Caco-2 (cell line): ENCODE measurements around the gene FCAMR. TPM values are rescaled to one million over a fixed set of nuclear protein-coding genes. Genes with fewer than 3 reads are reported as not detected.
A peak's percentile ranks its signal among the peaks of the same experiment; 100 is the strongest.

Source experiments
- BruUV-seq: library from RNA; stranded (reverse); fragments of 400-500 nt; replicated peaks from 2 replicates; lab custom pipeline; 2021; lab: Mats Ljungman, UMichigan
- CTCF ChIA-PET: fragments of 300-600 bp; sonication (Branson Sonifier 250); formaldehyde crosslinking; loops from one replicate; lab custom pipeline; 2022; ENCODE audit warnings: antibody characterized with exemption; lab: Charles Lee
- POLR2A ChIA-PET: fragments of 300-600 bp; sonication (Branson Sonifier 250); formaldehyde crosslinking; loops from one replicate; lab custom pipeline; 2022; ENCODE audit warnings: antibody characterized with exemption; lab: Charles Lee
- DNase-seq, 2 experiments: peaks; one replicate each; pipeline versions ENCODE4 v3.0.0 to v3.0.0-alpha.2; 2020 to 2022
- H3K27me3 ChIP-seq: replicated peaks from 2 replicates; pipeline ENCODE4 v1.6.0; 2011; ENCODE audit warnings: low read length; ENCODE audit not compliant: control insufficient read depth, insufficient read depth
- H3K36me3 ChIP-seq: 2 replicates; pipeline ENCODE4 v1.5.1; 2011; ENCODE audit warnings: low read length; ENCODE audit not compliant: control insufficient read depth, insufficient read depth
- H3K4me1 ChIP-seq: fragments of 250-450 bp; sonication (Bioruptor Pico); 2 replicates; pipeline ENCODE4 v1.5.1; 2020; ENCODE audit warnings: mild to moderate bottlenecking
- H3K4me3 ChIP-seq: 2 replicates; pipeline ENCODE4 v1.5.1; 2011; ENCODE audit warnings: low read depth, mild to moderate bottlenecking, control low read depth, low read length
- H3K9me3 ChIP-seq: fragments of 250-450 bp; sonication (Bioruptor Pico); 2 replicates; pipeline ENCODE4 v1.5.1; 2020; ENCODE audit warnings: mild to moderate bottlenecking, moderate library complexity
- H3K27ac Mint-ChIP-seq: one replicate; pipeline ENCODE4 v1.8.0; 2022; ENCODE audit warnings: mixed read lengths; ENCODE audit not compliant: unreplicated experiment
- H3K27me3 Mint-ChIP-seq: one replicate; pipeline ENCODE4 v1.8.0; 2022; ENCODE audit warnings: mixed read lengths; ENCODE audit not compliant: insufficient read depth, unreplicated experiment
- H3K36me3 Mint-ChIP-seq: one replicate; pipeline ENCODE4 v1.8.0; 2022; ENCODE audit warnings: mild to moderate bottlenecking, mixed read lengths; ENCODE audit not compliant: insufficient read depth, unreplicated experiment
- H3K4me1 Mint-ChIP-seq: one replicate; pipeline ENCODE4 v1.8.0; 2022; ENCODE audit warnings: low read depth, mixed read lengths; ENCODE audit not compliant: unreplicated experiment
- H3K4me3 Mint-ChIP-seq: one replicate; pipeline ENCODE4 v1.8.0; 2022; ENCODE audit warnings: mild to moderate bottlenecking, moderate library complexity, mixed read lengths; ENCODE audit not compliant: unreplicated experiment
- H3K9me3 Mint-ChIP-seq: one replicate; pipeline ENCODE4 v1.8.0; 2022; ENCODE audit warnings: mixed read lengths; ENCODE audit not compliant: unreplicated experiment
- intact Hi-C: fragments of 100-400 bp; cut with micrococcal nuclease; formaldehyde crosslinking; loops from one replicate; pipeline ENCODE4 v1.10.0; 2022; ENCODE audit not compliant: unreplicated experiment
- total RNA-seq: library from RNA; stranded (reverse); gene quantifications from 2 replicates; pipeline ENCODE4 v1.2.3, GENCODE V29; 2022
- TF ChIP-seq, protein P1 (sequence below), 2 experiments: fragments of 200-600 bp in 1 of 2; IDR thresholded peaks; 1 replicate in 1 of 2; 2 replicates in 1 of 2; pipeline versions ENCODE4 v1.5.1 to v1.8.0; 2011 to 2022; ENCODE audit warnings: antibody characterized with exemption in 1 of 2, control low read depth in 1 of 2, inconsistent platforms in 1 of 2, low read depth in 1 of 2, low read length in 1 of 2, mild to moderate bottlenecking in 1 of 2, moderate library complexity in 1 of 2; ENCODE audit not compliant: insufficient read depth in 1 of 2, severe bottlenecking in 1 of 2, unreplicated experiment in 1 of 2

The FCAMR gene
- total RNA-seq, 1 experiment from 2014 or later: 0.18 TPM

DNA sequence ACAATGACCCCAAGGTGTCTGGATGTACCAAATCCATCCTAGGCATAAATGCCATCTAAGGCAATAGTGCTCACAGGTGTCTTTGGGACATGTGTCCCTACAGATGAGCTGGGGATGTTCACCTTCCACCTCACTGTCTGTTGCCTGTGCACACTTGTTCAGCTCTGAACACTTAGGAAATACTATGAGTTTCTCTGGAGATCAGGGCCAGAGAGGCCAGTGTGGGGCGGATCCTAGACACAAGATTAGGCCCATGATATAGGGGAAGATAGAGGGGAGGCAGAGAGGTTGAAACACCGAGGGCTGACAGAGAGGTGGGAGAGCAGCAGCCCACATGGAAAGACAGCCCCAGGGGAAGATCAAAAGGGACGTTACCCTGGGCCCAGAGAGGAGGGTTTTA lies 36.7 kb upstream of the FCAMR start:
- Histone ChIP-seq H3K4me3 (no peak overlapping the region), H3K27me3 (no peaks in the 10 kb centered on the region), H3K4me1 (peaks cover 76% of the 10 kb centered on the region), H3K9me3 (peaks cover 7% of the 10 kb centered on the region; the same call in 1 of the 2 replicates), H3K36me3 (no peaks in the 10 kb centered on the region)
- no peak for DNase-seq
- intact Hi-C loops: loop anchor here (1.0 kb wide), 4 partner anchors 13 to 46 kb away; partner anchors contain the start of gene PFKFB2
- Mint-ChIP-seq H3K36me3 (peaks cover 5% of the 10 kb centered on the region), H3K27me3 (no peaks in the 10 kb centered on the region), H3K4me1 (peaks cover 55% of the 10 kb centered on the region), H3K4me3 (peak overlapping the region; percentile 31), H3K9me3 (peaks cover 9% of the 10 kb centered on the region), H3K27ac (peak overlapping the region; percentile 97)
- TF ChIP-seq, protein P1, sequence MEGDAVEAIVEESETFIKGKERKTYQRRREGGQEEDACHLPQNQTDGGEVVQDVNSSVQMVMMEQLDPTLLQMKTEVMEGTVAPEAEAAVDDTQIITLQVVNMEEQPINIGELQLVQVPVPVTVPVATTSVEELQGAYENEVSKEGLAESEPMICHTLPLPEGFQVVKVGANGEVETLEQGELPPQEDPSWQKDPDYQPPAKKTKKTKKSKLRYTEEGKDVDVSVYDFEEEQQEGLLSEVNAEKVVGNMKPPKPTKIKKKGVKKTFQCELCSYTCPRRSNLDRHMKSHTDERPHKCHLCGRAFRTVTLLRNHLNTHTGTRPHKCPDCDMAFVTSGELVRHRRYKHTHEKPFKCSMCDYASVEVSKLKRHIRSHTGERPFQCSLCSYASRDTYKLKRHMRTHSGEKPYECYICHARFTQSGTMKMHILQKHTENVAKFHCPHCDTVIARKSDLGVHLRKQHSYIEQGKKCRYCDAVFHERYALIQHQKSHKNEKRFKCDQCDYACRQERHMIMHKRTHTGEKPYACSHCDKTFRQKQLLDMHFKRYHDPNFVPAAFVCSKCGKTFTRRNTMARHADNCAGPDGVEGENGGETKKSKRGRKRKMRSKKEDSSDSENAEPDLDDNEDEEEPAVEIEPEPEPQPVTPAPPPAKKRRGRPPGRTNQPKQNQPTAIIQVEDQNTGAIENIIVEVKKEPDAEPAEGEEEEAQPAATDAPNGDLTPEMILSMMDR (IDR thresholded peaks at IDR 0.05; ENCODE audit: insufficient read depth in 1 of 2, low read depth in 1 of 2, low read length in 1 of 2, severe bottlenecking in 1 of 2, unreplicated experiment in 1 of 2): no peak
- ChIA-PET CTCF (interaction anchor here (1.1 kb wide), 1 partner anchor 25 kb away, joined by 4 read pairs; no protein-coding TSS in a partner anchor), POLR2A (interaction anchor here (1.0 to 1.6 kb wide), 3 partner anchors 18 to 46 kb away, joined by 4 to 7 read pairs (median 5); partner anchors contain the start of genes C1orf116 and PFKFB2)
- TSS peak; percentile 87 for BruUV-seq

DNA sequence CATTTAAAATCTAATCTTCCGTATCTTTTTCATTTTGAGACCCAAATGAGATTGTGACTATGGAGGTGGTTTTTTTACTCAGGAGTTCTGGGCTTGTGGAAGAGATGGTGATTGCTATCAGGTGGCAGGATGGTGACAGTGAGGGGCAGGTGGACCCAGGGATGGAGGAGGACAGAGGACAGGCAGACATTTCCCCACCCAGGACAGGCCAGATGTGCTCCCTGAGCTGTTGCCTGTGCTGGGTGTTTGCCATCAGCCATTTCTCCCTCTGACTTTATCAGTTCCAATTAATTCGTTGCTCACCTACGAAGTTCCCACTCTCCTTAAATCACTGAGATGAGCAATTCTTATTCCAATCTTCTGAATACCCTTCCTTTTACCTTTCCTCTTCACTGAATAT lies 35.8 kb upstream of the FCAMR start:
- peaks cover 7% of the 10 kb centered on the region; the same call in 1 of the 2 replicates for H3K9me3 ChIP-seq
- TF ChIP-seq, protein P1 (IDR thresholded peaks at IDR 0.05; ENCODE audit: insufficient read depth in 1 of 2, low read depth in 1 of 2, low read length in 1 of 2, severe bottlenecking in 1 of 2, unreplicated experiment in 1 of 2): no peak
- Mint-ChIP-seq H3K9me3 (peaks cover 9% of the 10 kb centered on the region), H3K4me3 (no peak overlapping the region), H3K27me3 (no peaks in the 10 kb centered on the region), H3K4me1 (peaks cover 63% of the 10 kb centered on the region), H3K27ac (peak overlapping the region; percentile 97), H3K36me3 (peaks cover 5% of the 10 kb centered on the region)
- H3K36me3 ChIP-seq: no peaks in the 10 kb centered on the region
- CTCF ChIA-PET: interaction anchor here (0.8 kb wide), 2 partner anchors 19 to 96 kb away, joined by 3 read pairs; no protein-coding TSS in a partner anchor
- POLR2A ChIA-PET: interaction anchor here (1.2 to 1.6 kb wide), 2 partner anchors 19 to 47 kb away, joined by 4 to 5 read pairs; partner anchors contain the start of gene PFKFB2
- H3K4me1 ChIP-seq: peaks cover 76% of the 10 kb centered on the region
- BruUV-seq: no TSS peak
- intact Hi-C loops: no loop called here
- H3K27me3 ChIP-seq: no peaks in the 10 kb centered on the region
- H3K4me3 ChIP-seq: no peak overlapping the region
- no peak for DNase-seq

DNA sequence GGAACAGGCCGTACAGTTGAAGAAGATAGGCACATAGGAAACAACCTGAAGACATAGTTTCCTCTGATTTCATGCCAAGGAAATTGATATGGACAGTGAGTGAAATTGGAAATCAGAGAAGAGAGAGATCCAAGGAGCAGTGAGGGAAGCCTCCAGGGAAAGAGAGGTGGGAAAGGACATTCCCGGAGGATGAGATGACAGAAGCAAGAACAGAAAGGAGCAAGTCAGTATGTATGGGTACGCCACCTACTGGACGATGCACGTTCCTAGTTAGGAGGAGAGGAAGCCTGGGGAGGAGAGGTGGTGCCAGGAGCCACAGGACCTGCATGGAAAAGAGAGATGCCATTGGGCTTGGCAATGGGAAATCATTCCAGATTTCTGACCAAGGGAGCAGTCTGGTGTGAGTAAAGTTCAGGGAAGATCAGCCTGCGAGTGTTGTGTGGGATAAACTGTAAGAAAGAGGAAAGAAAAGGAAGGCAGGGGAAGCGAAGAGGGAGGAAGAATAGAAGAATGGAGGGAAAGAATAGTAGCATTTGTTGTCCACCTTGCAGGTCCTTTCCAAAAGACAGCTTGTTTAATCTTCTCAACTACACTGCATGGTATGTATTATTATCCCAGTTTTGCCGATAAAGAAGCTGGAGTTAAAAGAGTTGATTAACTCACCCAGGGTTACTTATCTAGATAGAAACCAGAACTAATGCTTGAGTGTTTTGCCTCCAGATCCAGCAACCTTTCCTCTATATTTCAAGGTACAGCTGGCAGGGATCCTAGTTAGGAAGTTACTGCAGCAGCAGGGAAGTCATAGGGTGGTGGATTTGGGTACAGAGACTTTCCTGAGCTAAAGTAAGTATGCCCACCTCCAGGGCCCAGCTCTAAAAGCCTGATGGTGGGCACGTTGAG lies 34.9 kb upstream of the FCAMR start:
- CTCF ChIA-PET: interaction anchor here (0.8 kb wide), 1 partner anchor 20 kb away, joined by 3 read pairs; no protein-coding TSS in a partner anchor

More for the DNA sequence above, 34.9 kb upstream of the FCAMR start:
- Mint-ChIP-seq H3K9me3 (peaks cover 9% of the 10 kb centered on the region), H3K27ac (peak overlapping the region; percentile 97), H3K36me3 (peaks cover 5% of the 10 kb centered on the region), H3K4me1 (peaks cover 69% of the 10 kb centered on the region), H3K4me3 (peak overlapping the region; percentile 40), H3K27me3 (no peaks in the 10 kb centered on the region)
- Histone ChIP-seq H3K4me3 (no peak overlapping the region), H3K36me3 (no peaks in the 10 kb centered on the region), H3K9me3 (peaks cover 7% of the 10 kb centered on the region; the same call in 1 of the 2 replicates), H3K27me3 (no peaks in the 10 kb centered on the region), H3K4me1 (peaks cover 76% of the 10 kb centered on the region)
- peak; percentile 67 to 81 for DNase-seq
- intact Hi-C loops: no loop called here
- TF ChIP-seq, protein P1 (IDR thresholded peaks at IDR 0.05; ENCODE audit: insufficient read depth in 1 of 2, low read depth in 1 of 2, low read length in 1 of 2, severe bottlenecking in 1 of 2, unreplicated experiment in 1 of 2): peak; percentile 65 to 69
- BruUV-seq: no TSS peak
- POLR2A ChIA-PET: no interaction called here
